H1 (cell line): ENCODE results near the gene DPEP1. TPM values are rescaled to one million over a fixed set of nuclear protein-coding genes. Genes with fewer than 3 reads are reported as not detected.

Experiments
- CTCF ChIA-PET: fragments of 300-600 bp; sonication (Branson Sonifier 250); formaldehyde crosslinking; loops from one replicate; lab custom pipeline; 2021; ENCODE audit not compliant: partially characterized antibody; lab: Charles Lee
- POLR2A ChIA-PET: fragments of 300-600 bp; sonication (Branson Sonifier 250); formaldehyde crosslinking; loops from one replicate; lab custom pipeline; 2021; ENCODE audit warnings: inconsistent platforms; ENCODE audit not compliant: partially characterized antibody; lab: Charles Lee
- DNase-seq, 2 experiments: peaks; one replicate each; pipeline versions ENCODE4 v3.0.0 to v3.0.0-alpha.2; 2010 to 2022; ENCODE audit warnings: low spot score in 2 of 2, low read depth in 1 of 2, mixed read lengths in 1 of 2
- FAIRE-seq: peaks from 2 replicates; lab custom pipeline; 2011; peaks lifted over from hg19 to GRCh38; lab: Jason Lieb, UNC
- H2AFZ ChIP-seq: 2 replicates; pipeline ENCODE4 v1.8.1; 2012; ENCODE audit warnings: low read length, inconsistent platforms
- H2AK5ac ChIP-seq: 2 replicates; pipeline ENCODE4 v1.6.1; 2013; ENCODE audit warnings: low read depth, low read length
- H2BK120ac ChIP-seq: replicated peaks from 2 replicates; pipeline ENCODE3; 2013; ENCODE audit warnings: low read depth, low read length, inconsistent platforms
- H2BK12ac ChIP-seq: 2 replicates; pipeline ENCODE4 v1.6.1; 2013; ENCODE audit warnings: low read depth, low read length
- H2BK15ac ChIP-seq: 2 replicates; pipeline ENCODE4 v1.6.1; 2013; ENCODE audit warnings: low read length
- H2BK20ac ChIP-seq: 2 replicates; pipeline ENCODE4 v1.6.1; 2013; ENCODE audit warnings: low read length
- H2BK5ac ChIP-seq: 2 replicates; pipeline ENCODE4 v1.6.1; 2013; ENCODE audit warnings: low read depth, low read length
- H3K14ac ChIP-seq: 2 replicates; pipeline ENCODE4 v1.6.1; 2013; ENCODE audit warnings: inconsistent platforms; ENCODE audit not compliant: insufficient read length
- H3K18ac ChIP-seq: 2 replicates; pipeline ENCODE4 v1.6.1; 2013; ENCODE audit warnings: low read length; ENCODE audit errors: extremely low read depth
- H3K23ac ChIP-seq: 2 replicates; pipeline ENCODE4 v1.6.1; 2013; ENCODE audit warnings: inconsistent platforms; ENCODE audit not compliant: insufficient read length
- H3K23me2 ChIP-seq: 2 replicates; pipeline ENCODE4 v1.6.1; 2013; ENCODE audit warnings: low read depth, low read length
- H3K27ac ChIP-seq: 2 replicates; pipeline ENCODE4 v1.6.1; 2011; ENCODE audit warnings: low read depth, low read length, inconsistent platforms
- H3K27me3 ChIP-seq, 4 experiments: replicated peaks in 1 of 4; 1 replicate in 1 of 4; 2 replicates in 3 of 4; pipeline versions ENCODE4 v1.6.1 to v1.8.1; 2011 to 2013; ENCODE audit warnings: low read length in 3 of 4, mild to moderate bottlenecking in 3 of 4, inconsistent platforms in 2 of 4, mixed read lengths in 2 of 4, moderate library complexity in 1 of 4; ENCODE audit not compliant: control insufficient read depth in 3 of 4, insufficient read depth in 3 of 4; ENCODE audit errors: extremely low read depth in 1 of 4
- H3K36me3 ChIP-seq, 4 experiments: 2 replicates each; pipeline versions ENCODE4 v1.6.1 to v1.8.1; 2011 to 2013; ENCODE audit warnings: mild to moderate bottlenecking in 4 of 4, low read length in 3 of 4, moderate library complexity in 2 of 4, control low read depth in 1 of 4, inconsistent platforms in 1 of 4; ENCODE audit not compliant: insufficient read depth in 4 of 4, control insufficient read depth in 2 of 4
- H3K4ac ChIP-seq: replicated peaks from 2 replicates; pipeline ENCODE3; 2013; ENCODE audit warnings: low read length, low read depth, mixed read lengths, inconsistent platforms; ENCODE audit not compliant: insufficient read length
- H3K4me1 ChIP-seq, 4 experiments: replicated peaks in 1 of 4; 1 replicate in 1 of 4; 2 replicates in 3 of 4; pipeline versions ENCODE4 v1.6.1 to v1.8.1; 2011 to 2013; ENCODE audit warnings: low read length in 3 of 4, inconsistent platforms in 2 of 4, mixed read lengths in 1 of 4; ENCODE audit not compliant: insufficient read depth in 4 of 4, control insufficient read depth in 3 of 4
- H3K4me2 ChIP-seq, 2 experiments: 2 replicates each; pipeline versions ENCODE4 v1.6.1 to v1.8.1; 2011 to 2013; ENCODE audit warnings: low read depth in 2 of 2, low read length in 2 of 2, control low read depth in 1 of 2, inconsistent platforms in 1 of 2, mild to moderate bottlenecking in 1 of 2; ENCODE audit not compliant: insufficient read depth in 1 of 2
- H3K4me3 ChIP-seq, 4 experiments: fragments of 200-600, 300-600 bp in 1 of 4; sonication (generic), shearing (Covaris generic), sonication (Bioruptor Twin) in 1 of 4; 2 replicates each; pipeline versions ENCODE4 v1.5.1 to v1.8.1; 2011 to 2016; ENCODE audit warnings: low read length in 4 of 4, low read depth in 3 of 4, control low read depth in 2 of 4, inconsistent platforms in 2 of 4, mild to moderate bottlenecking in 2 of 4, mixed read lengths in 1 of 4, moderate library complexity in 1 of 4; ENCODE audit not compliant: insufficient read depth in 2 of 4; ENCODE audit errors: extremely low read depth in 1 of 4
- H3K56ac ChIP-seq: replicated peaks from 2 replicates; pipeline ENCODE3; 2013; ENCODE audit warnings: low read depth, mild to moderate bottlenecking, mixed read lengths, low read length, inconsistent platforms; ENCODE audit not compliant: insufficient read length
- H3K79me1 ChIP-seq: 2 replicates; pipeline ENCODE4 v1.6.1; 2013; ENCODE audit warnings: low read depth, low read length, control low read depth
- H3K79me2 ChIP-seq, 2 experiments: 2 replicates each; pipeline versions ENCODE4 v1.6.1 to v1.8.1; 2012 to 2013; ENCODE audit warnings: low read length in 2 of 2, mild to moderate bottlenecking in 2 of 2, inconsistent platforms in 1 of 2; ENCODE audit not compliant: insufficient read depth in 2 of 2, control insufficient read depth in 1 of 2
- H3K9ac ChIP-seq, 4 experiments: replicated peaks in 1 of 4; 1 replicate in 1 of 4; 2 replicates in 3 of 4; pipeline versions ENCODE4 v1.6.1 to v1.8.1; 2011 to 2013; ENCODE audit warnings: low read depth in 3 of 4, low read length in 3 of 4, control low read depth in 2 of 4, mild to moderate bottlenecking in 2 of 4, moderate library complexity in 2 of 4, inconsistent platforms in 1 of 4; ENCODE audit errors: extremely low read depth in 1 of 4
- H3K9me3 ChIP-seq, 2 experiments: 2 replicates each; pipeline versions ENCODE4 v1.6.1 to v1.8.1; 2012 to 2013; ENCODE audit warnings: mild to moderate bottlenecking in 2 of 2, moderate library complexity in 2 of 2, control low read depth in 1 of 2, inconsistent platforms in 1 of 2, low read depth in 1 of 2, low read length in 1 of 2, mixed read lengths in 1 of 2; ENCODE audit not compliant: insufficient read depth in 2 of 2
- H4K20me1 ChIP-seq, 2 experiments: replicated peaks in 1 of 2; 2 replicates each; pipeline versions ENCODE3 to v1.8.1; 2011 to 2013; ENCODE audit warnings: inconsistent platforms in 2 of 2, low read length in 2 of 2, mild to moderate bottlenecking in 1 of 2; ENCODE audit not compliant: insufficient read depth in 2 of 2, control insufficient read depth in 1 of 2
- H4K5ac ChIP-seq: 2 replicates; pipeline ENCODE4 v1.6.1; 2013; ENCODE audit warnings: low read length, low read depth, mixed read lengths, inconsistent platforms; ENCODE audit not compliant: insufficient read length
- H4K8ac ChIP-seq: 2 replicates; pipeline ENCODE4 v1.8.0; 2013; ENCODE audit warnings: mild to moderate bottlenecking, moderate library complexity, low read length, inconsistent platforms; ENCODE audit not compliant: insufficient read depth; ENCODE audit errors: extremely low read depth
- H4K91ac ChIP-seq: replicated peaks from 2 replicates; pipeline ENCODE3; 2013; ENCODE audit warnings: low read length, mixed read lengths, inconsistent platforms; ENCODE audit not compliant: insufficient read length
- ASH2L ChIP-seq: fragments of 200-600, 300-600 bp; sonication (generic); IDR thresholded peaks from one replicate; pipeline ENCODE4 v1.7.1; 2017; ENCODE audit warnings: low read length
- BCL11A ChIP-seq, 2 experiments: IDR thresholded peaks; one replicate each; pipeline ENCODE4 v1.6.1; 2011; ENCODE audit warnings: low read depth in 2 of 2, low read length in 2 of 2, mild to moderate bottlenecking in 2 of 2
- CREB1 ChIP-seq: IDR thresholded peaks from 2 replicates; pipeline ENCODE4 v1.6.1; 2012; ENCODE audit warnings: inconsistent platforms
- POLR2A ChIP-seq, 2 experiments: IDR thresholded peaks; 1 replicate in 1 of 2; 2 replicates in 1 of 2; pipeline ENCODE4 v1.6.1; 2011; ENCODE audit warnings: low read depth in 2 of 2, low read length in 2 of 2, mild to moderate bottlenecking in 2 of 2; ENCODE audit errors: control extremely low read depth in 1 of 2
- POLR2AphosphoS5 ChIP-seq: IDR thresholded peaks from 2 replicates; pipeline ENCODE4 v1.6.1; 2011; ENCODE audit warnings: low read depth, low read length
- SIN3A ChIP-seq, 2 experiments: IDR thresholded peaks in 1 of 2; conservative IDR thresholded peaks in 1 of 2; 2 replicates each; pipeline ENCODE4 v1.6.1; 2011 to 2012; ENCODE audit warnings: low read length in 2 of 2, improper control_type of control experiment in 1 of 2, low read depth in 1 of 2, mild to moderate bottlenecking in 1 of 2
- SP1 ChIP-seq: IDR thresholded peaks from 2 replicates; pipeline ENCODE4 v1.6.1; 2011; ENCODE audit warnings: low read depth, low read length
- SP2 ChIP-seq: IDR thresholded peaks from 2 replicates; pipeline ENCODE4 v1.6.1; 2012; ENCODE audit warnings: mild to moderate bottlenecking, low read length, inconsistent platforms
- WGBS, 2 experiments: shearing (Covaris generic) in 1 of 2; methylation state at CpG; one replicate each; pipeline versions ENCODE4 v1.1.6 to v1.1.7; 2013 to 2015; ENCODE audit warnings: low lambda C conversion rate in 2 of 2, mixed read lengths in 2 of 2, inconsistent platforms in 1 of 2, low coverage in 1 of 2, missing lambda C conversion rate in 1 of 2; ENCODE audit not compliant: insufficient replicate concordance in 2 of 2, insufficient coverage in 1 of 2, insufficient read length in 1 of 2; ENCODE audit errors: extremely low coverage in 1 of 2, missing lambda C conversion rate in 1 of 2; 5-methylcytosine and 5-hydroxymethylcytosine counted together
- polyA plus RNA-seq, 7 experiments: library from polyadenylated mRNA; depleted of rRNA in 3 of 7; stranded (reverse) in 5 of 7; unstranded in 2 of 7; fragments of >200 nt in 5 of 7; fragments of 200-250 nt in 2 of 7; gene quantifications; 1 replicate in 5 of 7; 2 replicates in 1 of 7; 4 replicates in 1 of 7; pipeline versions ENCODE4 v1.2.1 to v1.2.3, GENCODE V29; 2011 to 2013; ENCODE audit warnings: missing spikeins in 2 of 7, mixed read lengths in 2 of 7
- total RNA-seq: library from RNA; stranded (reverse); fragmentation: NEBNext Ultra II Directional; extraction: Animal tissue kit (Norgen Biotek cat#: 25700); gene quantifications from 2 replicates; pipeline ENCODE4 v1.2.1, GENCODE V29; 2021

DPEP1 gene
- total and polyA plus RNA-seq, 2 of the 8 experiments (the other 6 are each of a cell fraction or from before 2014, with no cell fraction given): 2.8 to 3.1 TPM

- Histone ChIP-seq H3K23ac (no peak within 1 kb of the TSS), H2BK12ac (no peak within 1 kb of the TSS), H3K56ac (peak within 1 kb of the TSS; percentile 78), H3K9me3 (no peaks in the 10 kb centered on the region), H2AFZ (no peak within 1 kb of the TSS; the same call in 1 of the 2 replicates), H3K79me1 (peaks cover 10% of the 10 kb centered on the region), H3K18ac (peak within 1 kb of the TSS; percentile 40; the same call in 1 of the 2 replicates), H3K27ac (0 out of 2 replicates have a peak within 1 kb of the TSS, but pooled peaks have one; percentile 30), H3K14ac (no peak within 1 kb of the TSS), H3K4ac (peak within 1 kb of the TSS; percentile 90), H2BK15ac (no peak within 1 kb of the TSS), H2AK5ac (0 out of 2 replicates have a peak within 1 kb of the TSS, but pooled peaks have one; percentile 9), H4K8ac (peak within 1 kb of the TSS; percentile 91), H3K27me3 (no peaks in the 10 kb centered on the region), H3K79me2 (peaks cover 0 to 28% of the 10 kb centered on the region in 2 experiments; a peak in 2 of 4 replicates), H2BK20ac (no peak within 1 kb of the TSS), H3K4me3 (peak within 1 kb of the TSS; percentile 79 to 99 (median 87)), H3K36me3 (peaks cover 0 to 17% (median 9%) of the 10 kb centered on the region in 4 experiments; a peak in 6 of 8 replicates), H3K4me1 (peaks cover 0 to 8% (median 3%) of the 10 kb centered on the region in 4 experiments; a peak in 3 of 7 replicates), H3K4me2 (peak within 1 kb of the TSS; percentile 78 to 96), H2BK5ac (no peak within 1 kb of the TSS; the same call in 1 of the 2 replicates), H4K91ac (peak within 1 kb of the TSS; percentile 19), H4K5ac (peak within 1 kb of the TSS; percentile 71), H2BK120ac (no peak within 1 kb of the TSS), H4K20me1 (peaks cover 4 to 5% of the 10 kb centered on the region in 2 experiments), H3K9ac (peak within 1 kb of the TSS; percentile 63 to 90 (median 74)), H3K23me2 (peaks cover 8% of the 10 kb centered on the region)
- WGBS, 2 experiments: 1% methylated on average over 43 of the region's 99 CpGs; no CpG with 5 or more reads in 1 of the 2 experiments
- POLR2A ChIA-PET: interaction anchor here (0.7 to 2.2 kb wide), 10 partner anchors 9 to 150 kb away, joined by 3 to 9 read pairs (median 5); partner anchors contain the start of genes CDK10 and SPG7
- DNase-seq (peak; percentile 58 to 97), FAIRE-seq (no peak)
- CTCF ChIA-PET: interaction anchor here (0.6 to 1.1 kb wide), 4 partner anchors 10 to 92 kb away, joined by 3 to 4 read pairs (median 4); no protein-coding TSS in a partner anchor
- peak in 1 of 2 experiments; percentile 74; a peak in 2 of 3 replicates for TF ChIP-seq POLR2A (IDR thresholded peaks at IDR 0.05; ENCODE audit: control extremely low read depth in 1 of 2, low read depth in 2 of 2, low read length in 2 of 2)
- TF ChIP-seq BCL11A (IDR thresholded peaks at IDR 0.05; ENCODE audit: low read depth in 2 of 2, low read length in 2 of 2): no peak
- TF ChIP-seq SP2: no peak
- peak; percentile 66; the same call in 1 of the 2 replicates for TF ChIP-seq POLR2AphosphoS5
- TF ChIP-seq CREB1: peak; percentile 78
- TF ChIP-seq ASH2L: peak; percentile 97
- TF ChIP-seq SP1: no peak
- peak; percentile 26 to 95; a peak in 3 of 4 replicates for TF ChIP-seq SIN3A (conservative IDR thresholded peaks at IDR 0.05 in 1 of 2, IDR thresholded peaks at IDR 0.05 in 1 of 2; ENCODE audit: low read depth in 1 of 2, low read length in 2 of 2)
These were observed 44.2 kb downstream of the DPEP1 start, which contains the start of the genes CHMP1A and SPATA33 for GRCh38 chr16:89657442-89658220. CHMP1A (minus strand) TSS chr16:89657708; CDS start chr16:89657588, 120 bp downstream. SPATA33 (plus strand) TSS chr16:89657836; CDS start chr16:89657912, 76 bp downstream.
